HG02840 (cell line): ENCODE results near the gene NTN1.
"Not testable (repeated sequence)": the region's sequence is repeated elsewhere in the genome, so short reads cannot be mapped to it uniquely, and the experiment has no call there.

Experiments
- ATAC-seq: cut with Tn5 transposase; IDR thresholded peaks from one replicate; pipeline ENCODE4 v1.9.1; 2021; ENCODE audit warnings: mild to moderate bottlenecking, moderate library complexity, moderate number of reproducible peaks; ENCODE audit not compliant: unreplicated experiment, low FRiP score

NTN1 gene

DNA sequence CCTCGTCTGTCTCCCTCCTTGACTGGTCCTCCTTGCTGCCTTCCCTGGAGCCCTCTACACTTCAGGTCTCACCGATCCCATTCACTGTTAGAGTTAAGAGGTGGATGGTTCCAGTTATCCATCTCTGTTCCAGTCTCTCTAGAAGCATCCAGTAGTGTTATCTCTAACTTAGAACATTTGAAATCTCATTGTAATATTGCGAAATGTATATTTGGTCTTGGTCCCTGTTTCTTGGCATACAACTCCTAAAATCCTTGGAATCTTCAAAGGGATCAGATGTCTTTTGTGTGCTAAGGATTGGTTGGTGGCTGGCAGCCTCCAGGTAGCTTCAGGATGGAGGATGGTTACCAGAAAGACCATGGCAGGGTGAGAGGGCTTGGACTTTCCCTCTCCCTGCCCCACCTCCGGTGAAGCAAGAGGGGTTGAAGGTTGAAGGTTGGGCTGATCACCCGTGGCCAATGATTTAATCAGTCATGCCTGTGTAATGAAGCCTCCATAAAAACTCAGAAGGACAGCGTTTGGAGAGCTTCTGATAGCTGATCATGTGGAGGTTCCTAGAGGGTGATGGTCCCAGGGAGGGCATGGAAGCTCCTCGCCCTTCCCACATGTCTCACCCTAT is 59.1 kb downstream of the NTN1 start:
- no peak for ATAC-seq

DNA sequence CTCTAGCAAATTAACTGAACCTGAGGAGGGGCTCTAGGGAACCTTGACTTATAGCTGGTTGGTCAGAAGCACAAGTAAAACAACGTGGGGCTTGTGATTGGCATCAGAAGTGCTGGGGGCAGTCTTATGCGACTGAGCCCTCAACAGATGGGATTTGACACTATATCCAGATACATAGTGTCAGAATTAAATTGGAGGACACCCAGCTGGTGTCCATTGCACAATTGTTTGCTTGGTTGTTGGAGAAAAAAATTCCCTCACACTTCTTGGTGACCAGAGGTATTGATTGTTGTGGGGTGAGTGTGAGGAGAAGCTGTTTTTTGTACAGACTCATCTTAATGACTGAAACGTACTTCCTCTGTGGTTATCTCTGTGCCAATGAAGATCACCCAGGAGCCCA is 59.7 kb downstream of the NTN1 start:
- ATAC-seq = no peak

DNA sequence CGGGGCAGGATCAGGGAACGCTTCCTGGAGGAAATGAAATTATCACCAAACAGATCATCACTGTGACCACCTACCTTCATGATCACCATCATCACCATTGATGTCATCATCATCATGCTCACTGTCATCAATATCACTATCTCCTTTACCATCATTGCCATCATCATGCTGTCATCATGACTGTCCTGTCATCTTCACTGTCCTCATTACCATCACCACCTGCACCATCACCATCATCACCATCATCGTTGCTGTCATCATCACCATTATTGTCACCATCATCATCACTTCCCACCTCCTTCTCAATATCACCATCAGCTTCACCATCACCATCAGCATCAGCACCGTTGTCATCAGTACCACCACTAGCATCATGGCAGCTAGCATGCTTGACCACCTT is 65.3 kb downstream of the NTN1 start:
- ATAC-seq = no peak

DNA sequence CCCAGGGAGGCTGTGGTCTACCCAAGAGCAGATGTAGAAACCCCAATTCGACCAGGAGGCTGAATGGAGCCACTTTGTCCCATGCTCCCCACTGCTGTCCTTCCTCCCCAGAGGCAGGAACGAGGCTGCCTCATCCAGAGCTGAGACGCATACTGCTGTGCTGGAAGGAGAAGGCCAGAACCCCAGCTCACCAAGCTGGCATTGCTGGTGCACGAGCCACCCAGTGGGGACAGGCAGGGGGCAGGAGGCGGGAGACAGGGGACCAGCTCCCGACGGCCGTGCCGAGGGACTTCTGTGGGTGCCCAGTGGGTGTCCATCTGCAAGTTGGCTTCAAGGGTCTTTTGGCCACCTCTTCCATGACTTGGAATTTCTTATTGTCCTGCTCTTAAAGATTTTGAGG is 66.6 kb downstream of the NTN1 start:
- no peak for ATAC-seq

DNA sequence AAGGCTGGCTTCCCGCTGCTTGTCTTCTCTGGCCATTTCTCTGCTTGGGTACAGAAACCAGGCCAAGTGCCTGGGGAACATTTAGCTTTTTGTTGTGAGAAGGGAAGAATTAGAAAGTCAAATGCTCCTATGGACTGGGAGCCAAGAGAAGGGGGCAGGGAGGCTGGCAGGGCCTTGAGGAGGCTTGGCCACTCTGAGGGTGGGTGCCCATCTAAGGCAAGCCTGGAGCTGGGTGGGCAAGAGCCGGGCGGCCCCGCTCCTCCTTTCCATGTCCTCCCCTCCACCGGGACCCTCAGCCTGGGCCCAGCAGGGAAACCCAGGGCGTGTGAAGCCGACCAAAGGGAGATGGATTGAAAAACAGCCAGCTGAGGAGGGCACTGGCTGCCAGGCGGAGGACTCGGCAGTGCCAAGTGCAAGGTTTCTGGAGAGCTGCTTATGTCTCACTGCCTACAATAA is 69.4 kb downstream of the NTN1 start:
- no peak for ATAC-seq

GRCh38 chr17:9094193-9094592 is 72.9 kb downstream of the NTN1 start:
- no peak for ATAC-seq

GRCh38 chr17:9095390-9095789 is 74.1 kb downstream of the NTN1 start:
- ATAC-seq = no peak

GRCh38 chr17:9098242-9098825 is 77.0 kb downstream of the NTN1 start:
- no peak for ATAC-seq

DNA sequence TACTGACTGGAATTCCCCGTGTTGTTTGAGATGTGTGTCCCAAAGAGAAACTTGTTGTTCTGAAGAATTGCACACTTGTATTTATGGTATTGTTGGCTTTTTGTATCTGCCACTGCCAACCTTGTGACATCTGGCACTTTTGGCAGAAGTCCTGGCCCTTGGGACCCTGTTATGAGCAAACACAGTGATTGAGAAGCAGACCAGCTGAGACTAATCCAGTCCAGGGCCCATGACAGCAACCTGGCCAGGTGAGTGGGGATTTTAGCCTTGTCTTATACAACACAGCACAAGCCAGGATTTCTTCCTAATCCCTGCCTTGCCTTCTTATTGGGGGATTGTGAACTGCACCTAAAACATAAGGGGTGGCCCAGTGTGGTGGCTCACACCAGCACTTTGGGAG is 80.0 kb downstream of the NTN1 start:
- ATAC-seq = no peak

DNA sequence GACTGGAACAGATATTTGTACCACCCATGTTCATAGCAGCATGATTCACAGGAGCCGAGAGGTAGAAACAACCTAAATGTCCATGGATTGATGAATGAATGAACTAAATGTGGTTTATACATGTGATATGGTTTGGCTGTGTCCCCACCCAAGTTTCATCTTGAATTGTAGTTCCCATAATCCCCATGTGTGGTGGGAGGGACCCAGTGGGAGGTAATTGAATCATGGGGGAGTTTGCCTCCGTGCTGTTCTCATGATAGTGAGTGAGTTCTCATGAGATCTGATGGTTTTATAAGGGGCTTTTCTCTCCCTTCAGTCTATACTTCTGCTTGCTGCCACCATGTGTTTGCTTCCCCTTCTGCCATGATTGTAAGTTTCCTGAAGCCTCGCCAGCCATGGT is 81.9 kb downstream of the NTN1 start:
- not testable (repeated sequence) for ATAC-seq

- ATAC-seq = no peak
Measured at GRCh38 chr17:9104370-9105041, 83.2 kb downstream of the NTN1 start.

DNA sequence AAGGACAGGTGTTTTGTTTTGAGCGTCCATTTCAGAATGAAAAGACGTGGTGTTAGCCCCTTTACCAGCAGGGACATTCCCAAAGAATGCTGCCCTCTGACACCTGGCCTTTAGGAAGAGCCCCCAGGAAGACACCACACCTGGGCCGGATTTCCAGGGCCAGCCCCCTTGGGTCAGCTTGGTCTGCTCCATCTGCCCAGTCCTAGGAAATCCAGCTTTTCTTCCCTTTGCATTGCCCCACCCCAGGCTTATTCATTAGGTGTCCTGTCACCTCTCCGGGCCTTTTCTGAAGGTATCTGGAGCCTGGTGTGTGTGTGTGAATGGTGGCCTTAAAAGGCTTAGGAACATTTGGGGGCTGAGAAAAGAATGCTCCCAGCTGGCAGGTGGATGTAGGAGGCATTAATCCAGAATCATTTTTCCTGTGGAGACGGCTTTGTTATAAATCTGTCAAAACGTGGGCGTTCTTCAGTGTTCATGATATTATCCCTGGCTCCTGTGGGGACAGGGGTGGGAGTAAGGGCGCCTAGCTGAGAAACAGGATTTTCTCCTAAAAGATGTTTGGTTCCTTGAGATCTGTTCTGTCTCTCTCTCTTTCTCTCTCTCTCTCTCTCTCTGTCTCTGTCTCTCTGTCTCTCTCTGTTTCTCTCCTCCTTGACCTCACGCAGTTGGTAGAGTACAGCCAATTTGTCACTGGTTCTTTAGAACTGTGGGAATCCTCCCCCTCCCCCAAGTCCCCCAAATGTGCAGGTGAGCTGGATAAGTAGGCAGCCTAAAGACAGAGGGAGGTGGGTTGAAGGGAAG is 84.0 kb downstream of the NTN1 start:
- ATAC-seq = no peak

- not testable (repeated sequence) for ATAC-seq
Measured at GRCh38 chr17:9106278-9106677, 85.0 kb downstream of the NTN1 start.

- ATAC-seq = no peak
Measured at GRCh38 chr17:9107527-9107926, 86.2 kb downstream of the NTN1 start.

DNA sequence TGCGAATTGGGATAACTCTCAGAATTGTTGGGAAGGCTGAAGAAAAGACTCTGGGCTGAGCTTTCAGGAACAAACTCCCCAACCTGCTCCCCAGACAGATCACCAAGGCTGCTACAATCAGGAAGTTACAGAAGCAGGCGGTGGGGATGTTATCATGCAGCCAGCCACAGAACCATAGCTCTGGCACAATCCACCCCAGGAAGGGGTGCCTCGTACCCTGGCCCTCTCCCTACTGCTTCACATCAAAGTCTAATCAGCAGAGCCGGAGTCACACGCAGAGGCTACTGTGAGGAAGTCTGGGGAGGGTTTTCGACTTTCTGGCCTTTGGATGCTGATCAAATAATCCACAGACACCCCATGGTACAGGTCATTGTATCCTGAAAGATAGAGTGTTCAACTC is 86.8 kb downstream of the NTN1 start:
- ATAC-seq = no peak

DNA sequence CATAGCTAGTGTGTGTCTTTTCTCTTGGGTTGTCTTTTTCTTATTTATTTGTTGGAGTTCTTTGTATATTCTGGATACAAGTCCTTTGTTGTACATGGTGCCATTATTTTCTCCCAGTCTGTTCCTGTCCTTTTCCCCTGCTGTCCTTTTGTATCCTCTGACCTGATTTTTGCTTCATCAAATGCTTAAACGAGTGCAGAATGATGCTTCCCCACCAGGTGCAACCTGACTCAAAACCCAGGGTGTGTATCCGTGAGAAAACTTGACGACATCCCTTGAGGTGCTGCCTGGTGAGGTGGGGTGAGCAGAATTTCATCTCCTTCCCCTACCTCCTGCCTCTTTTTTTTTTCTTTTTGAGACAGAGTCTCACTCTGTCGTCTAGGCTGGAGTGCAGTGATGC is 88.6 kb downstream of the NTN1 start:
- no peak for ATAC-seq

- ATAC-seq = no peak
Measured at GRCh38 chr17:9110501-9110900, 89.2 kb downstream of the NTN1 start.

DNA sequence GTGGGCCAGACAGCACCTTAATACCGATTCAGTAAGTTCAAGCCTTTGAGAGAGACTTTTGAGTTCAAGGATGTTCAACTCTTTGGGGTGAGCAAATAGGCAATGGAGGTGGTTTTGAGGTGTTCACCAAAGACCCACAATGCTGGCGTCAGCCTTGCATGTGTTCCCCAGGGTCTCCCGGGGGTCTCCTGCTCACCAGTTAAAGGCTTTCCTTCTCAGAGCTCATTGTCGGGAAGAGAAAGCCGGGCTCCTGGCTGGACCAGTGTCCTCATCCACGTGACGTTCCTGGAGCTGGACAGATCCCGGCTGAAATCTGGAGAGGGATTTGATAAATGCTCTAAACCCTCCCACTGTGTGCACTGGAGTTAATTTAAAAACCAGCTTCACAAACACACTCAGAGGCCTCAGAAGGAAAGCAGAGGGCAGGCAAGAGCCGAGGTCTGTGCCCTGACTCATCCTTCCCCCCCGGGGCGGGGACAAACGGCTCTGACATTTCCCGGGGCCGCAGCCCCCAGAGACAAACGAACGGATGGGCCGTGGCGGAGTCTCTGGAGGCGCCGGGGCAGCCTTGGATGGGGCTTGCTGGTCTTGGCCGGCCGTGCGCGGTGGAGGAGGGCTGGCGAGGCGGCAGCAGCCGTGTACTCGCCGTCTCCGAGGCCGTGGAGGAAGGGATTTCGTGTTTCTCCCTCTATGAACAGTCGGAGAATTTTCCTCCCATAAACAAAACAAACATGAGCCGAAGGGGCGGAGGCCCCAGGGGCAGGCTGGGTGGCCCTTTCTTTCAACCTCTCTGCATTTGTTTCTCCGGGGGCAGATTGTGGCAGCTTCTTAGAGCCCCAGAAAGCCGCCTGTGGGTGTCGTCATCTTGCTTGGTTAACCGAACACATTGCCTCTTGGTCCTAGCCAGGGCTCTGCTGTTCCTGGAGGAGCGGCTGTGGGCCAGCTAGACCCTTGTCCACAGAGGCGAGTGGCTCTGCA is 94.2 kb downstream of the NTN1 start:
- ATAC-seq = no peak

DNA sequence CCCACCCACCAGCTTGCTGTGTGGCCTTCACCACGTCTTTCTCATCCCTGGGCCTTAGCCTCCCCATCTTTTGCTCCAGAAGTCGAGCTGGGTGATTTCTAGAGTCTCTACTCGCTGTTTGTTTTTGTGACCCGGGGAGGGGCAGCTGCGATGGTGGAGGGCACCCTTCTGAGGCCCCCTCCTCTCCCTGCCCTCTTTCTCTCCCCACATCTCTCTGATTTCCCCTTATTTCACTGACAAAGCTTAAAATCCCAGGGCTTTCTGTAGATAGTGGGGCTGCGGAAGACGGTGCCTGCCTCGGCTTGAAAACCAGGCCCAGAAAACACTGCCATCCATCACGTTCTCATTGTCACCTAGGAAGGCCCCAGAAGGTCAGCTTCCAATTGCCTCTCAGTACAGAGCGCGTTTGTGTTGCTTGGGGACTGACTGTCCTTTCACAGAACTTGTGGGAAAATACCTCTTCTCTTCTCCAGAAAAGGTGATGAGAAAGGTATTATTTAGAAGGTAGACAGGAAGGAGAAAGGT is 95.1 kb downstream of the NTN1 start:
- ATAC-seq = no peak
